Choroid plexus epithelial cell (primary cell): ENCODE results near the gene GPR173.

Experiments used
- DNase-seq: peaks from one replicate; pipeline ENCODE4 v3.0.0-alpha.2; 2010; ENCODE audit warnings: low read depth
- H3K4me3 ChIP-seq: 2 replicates; pipeline ENCODE4 v1.5.1; 2011; ENCODE audit warnings: low read depth, mild to moderate bottlenecking, control low read depth, low read length, moderate library complexity
- TF ChIP-seq, protein P1 (sequence below): conservative IDR thresholded peaks from 2 replicates; pipeline ENCODE4 v1.5.1; 2011; ENCODE audit warnings: low read depth, mild to moderate bottlenecking, control low read depth, inconsistent platforms, low read length, moderate library complexity

GPR173 gene

DNA sequence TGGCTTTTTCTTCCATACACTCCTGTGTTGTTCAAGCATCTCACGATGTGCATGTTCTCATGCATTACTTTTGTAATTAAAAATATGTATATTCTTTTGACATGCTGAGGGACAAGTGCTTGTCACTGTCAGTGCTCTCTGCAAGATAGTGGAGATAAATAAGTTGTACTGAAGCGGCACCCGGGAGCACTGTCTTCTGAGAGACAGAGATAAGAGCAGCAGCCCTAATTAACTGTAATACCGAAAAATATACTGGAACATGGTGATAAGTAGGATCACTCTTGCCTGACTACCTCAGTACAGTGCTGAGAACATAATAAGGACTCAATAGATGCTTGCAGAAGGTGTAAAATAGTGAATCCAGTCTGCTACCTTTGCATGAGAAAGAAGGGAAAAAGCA, 9.4 kb upstream of the GPR173 start:
- no peak overlapping the region for H3K4me3 ChIP-seq
- no peak for DNase-seq
- TF ChIP-seq, protein P1, sequence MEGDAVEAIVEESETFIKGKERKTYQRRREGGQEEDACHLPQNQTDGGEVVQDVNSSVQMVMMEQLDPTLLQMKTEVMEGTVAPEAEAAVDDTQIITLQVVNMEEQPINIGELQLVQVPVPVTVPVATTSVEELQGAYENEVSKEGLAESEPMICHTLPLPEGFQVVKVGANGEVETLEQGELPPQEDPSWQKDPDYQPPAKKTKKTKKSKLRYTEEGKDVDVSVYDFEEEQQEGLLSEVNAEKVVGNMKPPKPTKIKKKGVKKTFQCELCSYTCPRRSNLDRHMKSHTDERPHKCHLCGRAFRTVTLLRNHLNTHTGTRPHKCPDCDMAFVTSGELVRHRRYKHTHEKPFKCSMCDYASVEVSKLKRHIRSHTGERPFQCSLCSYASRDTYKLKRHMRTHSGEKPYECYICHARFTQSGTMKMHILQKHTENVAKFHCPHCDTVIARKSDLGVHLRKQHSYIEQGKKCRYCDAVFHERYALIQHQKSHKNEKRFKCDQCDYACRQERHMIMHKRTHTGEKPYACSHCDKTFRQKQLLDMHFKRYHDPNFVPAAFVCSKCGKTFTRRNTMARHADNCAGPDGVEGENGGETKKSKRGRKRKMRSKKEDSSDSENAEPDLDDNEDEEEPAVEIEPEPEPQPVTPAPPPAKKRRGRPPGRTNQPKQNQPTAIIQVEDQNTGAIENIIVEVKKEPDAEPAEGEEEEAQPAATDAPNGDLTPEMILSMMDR = no peak

DNA sequence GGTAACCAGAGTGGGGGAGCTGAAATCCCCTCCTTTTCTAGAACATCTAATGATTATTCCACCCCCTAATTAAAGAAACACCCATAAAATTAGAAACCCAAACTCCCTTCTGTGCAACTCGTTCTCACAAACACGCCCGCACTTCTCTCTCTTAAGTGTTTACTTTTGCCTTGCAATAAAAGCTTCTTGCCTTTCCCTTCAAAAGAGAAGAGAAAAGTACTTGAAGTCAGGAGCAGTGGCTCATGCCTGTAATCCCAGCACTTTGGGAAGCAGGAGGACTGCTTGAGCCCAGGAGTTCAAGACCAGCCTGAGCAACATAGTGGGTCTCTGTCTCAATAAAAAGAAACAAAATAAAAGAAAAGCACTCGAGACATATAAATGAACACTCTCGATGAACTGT, 3.6 kb upstream of the GPR173 start:
- no peak overlapping the region for H3K4me3 ChIP-seq
- TF ChIP-seq, protein P1 = no peak
- no peak for DNase-seq

DNA sequence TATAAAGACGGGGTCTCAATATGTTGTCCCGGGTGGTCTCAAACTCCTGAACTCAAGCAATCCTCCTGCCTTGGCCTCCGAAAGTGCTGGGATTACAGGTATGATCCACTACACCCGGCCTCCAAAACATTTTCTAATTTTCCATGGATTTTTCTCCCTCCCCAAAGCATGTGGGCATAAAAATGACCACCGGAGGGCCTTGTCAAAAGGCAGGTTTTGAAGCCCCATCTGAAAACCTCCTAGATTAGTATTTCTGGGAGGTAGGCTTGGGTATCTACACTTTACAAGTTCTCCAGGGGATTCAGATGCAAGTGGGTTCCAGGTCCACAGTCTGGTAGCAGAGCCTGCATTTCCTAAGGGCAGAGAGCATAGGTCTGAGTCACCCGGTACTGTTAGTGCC, 1.4 kb upstream of the GPR173 start:
- TF ChIP-seq, protein P1 = peak; percentile 47
- H3K4me3 ChIP-seq = no peak overlapping the region
- DNase-seq = no peak

DNA sequence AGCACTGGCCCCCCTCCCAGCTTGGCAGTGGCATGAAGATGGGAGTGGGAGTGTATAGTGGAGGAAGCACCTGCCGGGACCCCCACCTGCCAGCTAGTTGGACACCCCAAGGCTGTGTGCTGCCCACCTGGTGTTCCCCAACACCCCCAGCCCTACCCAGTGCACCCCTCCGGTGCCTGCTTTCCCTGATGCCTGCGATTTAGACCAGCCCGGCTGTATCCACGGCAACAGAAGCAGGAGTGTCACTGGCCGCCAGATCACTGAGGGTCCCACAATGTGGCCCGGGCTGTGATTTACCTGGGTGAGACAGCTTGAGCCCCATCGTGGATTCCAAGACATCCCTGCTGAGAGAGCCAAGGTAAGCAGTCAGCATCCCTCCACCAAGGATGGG, 533 bp downstream of the GPR173 start:
- H3K4me3 ChIP-seq = peak overlapping the region; percentile 69
- TF ChIP-seq, protein P1 = no peak
- DNase-seq = no peak

DNA sequence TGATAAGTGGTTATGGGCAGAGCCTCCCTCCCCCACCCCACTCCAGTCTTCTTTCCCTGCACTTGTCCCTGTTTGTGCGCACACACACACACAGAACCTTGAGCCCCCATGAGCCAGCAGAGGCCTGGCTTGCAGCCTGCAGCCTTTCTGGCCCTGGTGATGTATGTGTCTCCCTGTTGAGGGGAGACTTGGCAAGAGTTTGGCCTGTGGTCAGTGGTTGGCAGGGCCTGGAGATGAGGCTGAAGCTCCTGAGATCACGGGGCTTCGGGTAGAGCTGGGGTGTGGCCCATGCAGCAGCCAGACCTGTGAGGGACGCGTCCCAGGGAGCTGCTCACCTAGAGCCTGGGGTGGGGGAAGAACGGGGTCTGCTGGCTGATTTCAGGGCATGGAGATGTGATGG, 2.3 kb downstream of the GPR173 start:
- DNase-seq = no peak
- H3K4me3 ChIP-seq = no peak overlapping the region
- TF ChIP-seq, protein P1 = no peak

DNA sequence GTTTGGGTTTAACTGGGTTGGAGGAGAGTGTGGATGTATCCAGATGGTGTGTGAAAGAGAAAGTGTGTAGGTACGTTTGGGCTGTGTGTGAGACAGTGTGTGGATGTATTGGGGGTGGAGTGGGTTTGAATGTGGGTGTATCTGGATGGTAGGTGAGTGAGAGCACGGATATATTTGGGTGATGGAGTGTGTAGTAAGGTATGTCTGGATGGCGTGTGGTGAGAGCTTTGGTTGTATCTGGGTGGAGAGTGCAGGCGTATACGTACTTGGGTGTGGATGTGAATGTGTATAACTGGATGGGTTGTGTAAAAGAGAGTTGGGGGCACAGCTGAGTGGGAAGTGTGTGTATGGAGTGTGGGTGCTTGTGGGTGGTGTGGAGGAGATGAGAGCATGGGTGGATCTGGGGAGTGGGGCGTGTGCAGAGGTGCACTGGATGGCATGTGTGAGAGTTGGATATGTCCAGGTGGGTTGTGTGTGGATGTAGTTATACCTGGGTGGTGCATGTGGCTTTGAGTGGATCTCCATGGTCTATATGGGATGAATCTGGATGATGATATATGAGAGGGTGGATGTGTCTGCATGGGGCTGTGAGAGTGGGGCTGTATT, 6.8 kb downstream of the GPR173 start:
- no peak for DNase-seq
- TF ChIP-seq, protein P1 = no peak
- no peak overlapping the region for H3K4me3 ChIP-seq

DNA sequence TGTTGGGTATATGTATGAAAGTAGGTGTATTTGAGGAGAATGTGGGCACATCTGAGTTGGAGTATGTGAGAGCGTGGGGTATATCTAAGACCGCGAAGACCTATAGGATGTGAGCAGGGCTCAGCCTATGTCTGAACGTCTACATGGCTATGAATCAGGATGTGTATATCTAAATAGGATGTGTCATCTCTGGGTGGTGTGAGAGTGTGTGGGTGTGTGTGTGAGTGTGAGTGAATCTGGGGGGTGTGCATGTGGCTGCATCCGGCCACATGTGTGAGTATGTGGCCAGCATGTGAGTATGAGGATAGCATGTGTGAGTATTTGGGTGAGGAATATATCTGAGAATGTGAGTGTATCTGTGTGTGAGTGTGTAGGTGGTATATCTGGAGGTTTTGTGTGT, 7.7 kb downstream of the GPR173 start:
- H3K4me3 ChIP-seq = no peak overlapping the region
- TF ChIP-seq, protein P1 = no peak
- no peak for DNase-seq
